ENCODE data around the gene HEBP2.
A peak's percentile ranks its signal among the peaks of the same experiment; 100 is the strongest.

The HEBP2 gene

GRCh38 chr6:138455746-138456400 lies 51.9 kb downstream of the HEBP2 start:
- peak; percentile 59 for DNase-seq

- no peak for DNase-seq
Observed at GRCh38 chr6:138456401-138456790, 52.4 kb downstream of the HEBP2 start.

GRCh38 chr6:138461647-138462046 lies 57.6 kb downstream of the HEBP2 start:
- no peak for DNase-seq

- DNase-seq, result no peak
Observed at GRCh38 chr6:138464085-138464484, 60.1 kb downstream of the HEBP2 start.

DNA sequence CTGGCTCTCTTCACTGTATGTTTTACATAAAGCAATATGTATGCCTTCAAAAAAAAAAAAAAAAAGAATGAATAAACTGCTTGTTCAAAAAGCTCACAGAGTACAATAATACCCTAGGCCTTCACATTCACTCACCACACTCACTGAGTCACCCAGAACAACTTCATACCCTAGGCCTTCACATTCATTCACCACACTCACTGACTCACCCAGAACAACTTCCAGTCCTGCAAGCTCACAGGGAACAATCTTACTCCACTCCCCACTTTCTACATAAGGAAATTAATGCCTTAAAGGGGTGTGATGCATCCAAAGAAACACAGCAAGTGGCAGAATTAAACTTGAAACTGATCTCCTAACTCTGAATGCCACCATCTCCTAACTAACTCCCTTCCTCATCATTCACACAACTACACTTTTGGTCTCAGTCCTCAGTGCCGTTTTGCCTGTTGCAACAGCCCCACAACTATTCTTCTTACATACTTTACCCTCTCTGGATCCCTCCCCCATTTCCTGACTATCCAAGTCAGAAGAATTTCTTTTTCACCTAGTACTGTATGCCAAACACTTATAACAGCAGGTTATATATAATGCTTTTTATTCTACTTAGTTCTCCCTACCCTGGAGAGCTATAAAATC lies 61.1 kb downstream of the HEBP2 start:
- peak; percentile 94 for DNase-seq

DNA sequence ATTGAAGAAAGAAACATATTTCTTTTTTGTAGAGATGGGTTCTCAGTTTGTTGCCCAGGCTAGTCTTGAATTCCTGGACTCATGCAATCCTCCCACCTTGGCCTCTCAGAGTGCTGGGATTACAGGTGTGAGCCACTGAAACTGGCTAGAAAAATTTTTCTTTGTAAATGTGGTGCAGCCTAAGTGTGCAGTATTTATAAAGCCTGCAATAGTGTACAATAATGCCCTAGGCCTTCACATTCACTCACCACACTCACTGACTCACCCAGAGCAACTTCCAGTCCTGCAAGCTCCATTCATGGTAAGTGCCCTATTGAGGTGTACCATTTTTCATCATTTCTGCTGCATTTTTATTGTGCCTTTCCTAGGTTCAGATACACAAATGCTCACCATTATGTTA lies 63.9 kb downstream of the HEBP2 start:
- peak; percentile 14 for DNase-seq

GRCh38 chr6:138468320-138469015 lies 64.4 kb downstream of the HEBP2 start:
- DNase-seq, result peak; percentile 28
